CD4-positive, alpha-beta T cell treated with Interleukin-6 for 4 hours (primary cell): ENCODE data around the gene RAB20.
"Not testable (repeated sequence)": the region's sequence is repeated elsewhere in the genome, so short reads cannot be mapped to it uniquely, and the experiment has no call there.

ENCODE experiments used
- DNase-seq: peaks from one replicate; pipeline ENCODE4 v3.0.0-alpha.2; 2020; ENCODE audit warnings: mixed read lengths

The RAB20 gene

DNA sequence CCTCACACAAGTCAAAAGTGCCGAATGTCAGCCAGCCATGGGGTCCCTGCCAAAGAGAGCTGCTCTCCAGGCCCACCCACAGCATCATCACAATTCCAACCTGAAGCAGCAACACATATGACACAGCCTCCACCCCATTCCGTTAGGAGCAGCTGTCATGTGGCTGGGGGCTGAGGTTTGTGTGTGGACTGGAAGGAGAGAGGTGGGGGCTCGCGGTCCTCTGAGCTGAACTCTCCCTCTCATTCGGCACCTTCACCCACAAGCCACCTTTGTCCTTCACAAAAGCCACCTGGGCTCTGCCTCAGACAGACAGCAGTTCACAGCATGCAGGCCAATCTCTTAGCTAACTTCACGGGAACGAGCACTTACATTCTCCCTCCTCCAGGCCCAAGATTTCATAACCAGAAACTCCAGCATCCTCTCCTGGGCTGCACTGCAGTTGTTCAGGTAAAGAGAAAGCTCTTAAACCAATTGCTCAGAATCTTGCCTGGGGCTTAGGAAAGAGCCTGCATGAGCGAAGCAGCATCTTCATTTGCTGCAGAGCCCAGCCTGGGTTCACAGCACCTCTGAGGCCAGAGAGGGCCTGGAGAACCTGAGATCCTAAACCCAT, 7.2 kb downstream of the RAB20 start:
- DNase-seq, result no peak

DNA sequence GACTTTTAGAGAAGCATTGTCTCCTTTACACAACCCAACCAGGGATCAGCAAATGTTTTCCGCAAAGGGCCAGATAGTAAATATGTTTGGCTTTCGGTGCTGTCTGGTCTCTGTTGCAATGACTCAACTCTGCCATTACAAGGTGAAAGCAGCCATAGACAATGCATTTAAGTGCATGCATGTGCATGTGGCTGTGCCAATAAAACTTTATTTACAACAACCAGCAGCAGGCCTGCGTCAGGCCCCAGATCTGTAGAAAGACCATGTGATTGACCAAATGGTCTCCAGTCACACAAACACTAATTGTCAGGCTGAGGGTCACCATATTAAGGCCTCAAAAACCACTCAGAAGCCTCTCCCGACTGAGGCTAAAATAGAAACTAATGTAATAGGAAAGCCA, 8.1 kb downstream of the RAB20 start:
- DNase-seq, result no peak

DNA sequence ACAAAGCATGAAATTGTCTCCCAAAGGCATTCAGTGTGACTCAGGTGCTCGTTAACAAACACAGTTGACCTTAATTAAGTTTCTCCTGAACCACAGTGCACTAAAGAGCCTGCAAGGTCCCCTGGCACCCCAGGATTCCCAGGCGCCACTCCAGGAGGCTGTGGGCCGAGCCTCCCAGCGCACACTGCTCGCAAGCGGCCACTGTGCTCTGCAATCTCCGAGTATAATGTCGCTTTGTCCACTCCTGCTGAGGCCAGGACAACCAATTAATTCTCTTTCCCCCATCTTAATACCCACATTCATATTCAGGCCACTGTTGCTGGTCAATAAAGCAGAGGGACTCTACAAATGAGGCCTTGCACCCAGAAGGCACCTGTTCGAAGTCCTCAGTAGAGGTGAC, 8.8 kb downstream of the RAB20 start:
- DNase-seq, result no peak

- DNase-seq, result no peak
These were observed 10.2 kb downstream of the RAB20 start for GRCh38 chr13:110551284-110551683.

- DNase-seq, result no peak
These were observed 11.7 kb downstream of the RAB20 start for GRCh38 chr13:110549795-110550160.

GRCh38 chr13:110548891-110549794, 12.4 kb downstream of the RAB20 start:
- no peak for DNase-seq

GRCh38 chr13:110546926-110547325, 14.6 kb downstream of the RAB20 start:
- no peak for DNase-seq

DNA sequence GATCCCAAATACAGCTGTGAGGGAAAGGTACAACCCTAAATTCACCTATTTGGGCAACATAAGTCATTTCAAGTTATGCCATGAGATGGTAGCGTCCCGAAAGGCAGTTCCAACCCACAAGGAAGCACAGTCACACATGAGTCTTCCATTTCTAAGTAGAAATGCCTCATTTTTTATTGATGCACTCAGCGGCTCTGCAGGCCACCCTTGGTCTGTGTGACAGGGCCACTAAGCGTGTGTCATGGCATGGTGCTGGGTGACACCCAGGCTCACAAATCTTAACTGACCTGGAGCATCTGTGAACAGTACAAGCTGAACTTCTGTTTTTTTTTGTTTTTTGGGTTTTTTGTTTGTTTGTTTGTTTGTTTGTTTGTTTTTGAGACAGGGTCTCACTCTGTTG, 15.1 kb downstream of the RAB20 start:
- DNase-seq, result no peak

DNA sequence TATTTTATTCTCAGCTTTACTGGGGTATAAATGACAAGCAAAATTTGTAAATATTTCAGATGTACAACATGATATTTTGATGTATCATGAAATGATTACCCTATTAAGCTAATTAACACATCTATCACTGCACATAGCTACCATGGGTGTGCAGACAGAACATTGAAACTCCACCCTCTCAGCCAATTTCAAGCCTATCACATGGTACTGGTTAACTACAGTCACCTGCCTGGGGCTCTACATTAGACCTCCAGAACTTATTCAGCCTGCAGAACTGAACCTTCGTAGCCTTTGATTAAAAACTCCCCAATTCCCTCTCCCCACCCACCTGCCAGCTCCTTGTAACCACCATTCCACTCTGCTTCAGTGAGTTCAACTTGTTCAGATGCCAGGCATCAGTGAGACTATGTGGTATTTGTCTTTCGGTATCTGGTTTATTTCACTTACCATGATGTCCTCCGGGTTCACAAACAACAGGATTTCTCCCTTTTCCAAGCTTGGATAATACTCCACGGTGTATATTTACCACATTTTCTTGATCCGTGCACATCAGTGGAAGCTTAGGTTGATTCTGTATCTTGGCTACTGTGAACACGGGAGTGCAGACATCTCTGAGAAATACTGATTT, 19.2 kb downstream of the RAB20 start:
- no peak for DNase-seq

GRCh38 chr13:110541526-110541920, 20.0 kb downstream of the RAB20 start:
- no peak for DNase-seq

DNA sequence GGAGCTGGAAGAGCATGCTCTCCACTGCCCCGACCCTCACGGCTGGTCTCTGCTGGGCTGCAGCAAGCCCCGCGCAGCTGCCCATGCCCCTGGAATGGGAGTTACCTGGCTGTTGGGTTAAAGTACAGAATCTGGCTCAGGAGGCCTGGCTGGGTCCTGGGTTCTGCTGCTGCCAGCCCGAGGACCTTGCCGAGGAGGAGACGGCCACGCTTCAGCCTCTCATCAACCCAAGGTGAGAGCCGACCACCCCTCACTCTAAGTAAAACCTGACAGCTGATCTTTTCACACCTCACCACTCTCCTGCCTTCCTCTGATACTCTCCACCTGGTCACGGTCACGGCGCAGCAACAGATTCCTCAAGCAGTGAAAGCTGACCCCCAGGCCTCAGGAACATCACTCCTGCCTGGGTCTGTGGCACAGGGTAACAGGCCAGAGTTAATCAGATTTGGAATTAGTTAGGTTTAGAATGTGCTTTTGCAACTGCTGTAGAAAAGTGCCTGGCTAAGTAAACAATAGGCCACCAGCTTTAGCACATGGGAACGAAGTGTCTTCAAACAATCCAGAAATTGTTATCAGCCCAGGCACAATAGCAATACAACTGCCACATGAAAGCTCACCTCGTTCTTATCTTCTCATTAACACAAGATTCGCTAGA, 20.5 kb downstream of the RAB20 start:
- no peak for DNase-seq

GRCh38 chr13:110539894-110540293, 21.6 kb downstream of the RAB20 start:
- no peak for DNase-seq

DNA sequence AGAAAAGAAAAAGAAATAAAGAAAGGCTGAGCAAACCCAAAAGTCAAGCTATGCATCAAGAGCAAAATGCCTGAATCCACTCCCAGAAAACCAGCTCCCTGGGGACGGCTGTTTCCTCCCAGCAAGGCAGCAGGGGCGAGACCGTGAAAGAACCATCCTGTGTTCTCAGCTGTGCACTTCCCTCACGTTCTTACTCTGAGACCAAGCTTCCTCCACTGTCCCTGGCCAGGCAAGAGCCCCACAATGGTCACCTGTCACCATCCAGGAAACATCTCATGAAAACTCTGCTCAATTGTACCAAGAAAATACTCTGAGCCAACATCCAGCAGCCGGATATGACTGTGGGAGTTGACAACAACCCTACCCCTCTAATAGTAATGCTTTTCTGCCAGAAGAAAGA, 22.9 kb downstream of the RAB20 start:
- no peak for DNase-seq

- DNase-seq, result no peak
These were observed 25.4 kb downstream of the RAB20 start for GRCh38 chr13:110536006-110536693.

DNA sequence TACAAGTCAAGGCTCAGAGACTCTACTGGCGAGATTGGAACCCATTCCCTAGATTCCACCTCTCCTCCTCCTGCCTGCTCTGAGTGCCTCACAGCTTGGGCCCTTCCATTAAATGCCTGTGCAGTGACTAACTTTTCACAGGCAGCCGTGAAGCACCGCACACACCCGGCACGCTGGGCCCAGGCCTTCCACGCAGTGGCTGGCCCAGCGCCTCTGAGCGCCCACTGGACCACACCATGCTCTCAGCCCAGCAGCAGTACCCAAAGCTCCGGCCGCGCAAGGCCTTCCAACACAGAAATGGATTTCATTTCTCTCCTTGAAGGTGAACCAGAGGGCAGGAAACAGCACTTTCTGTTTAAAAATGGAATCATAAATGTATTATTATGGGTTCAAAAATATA, 26.0 kb downstream of the RAB20 start:
- no peak for DNase-seq

DNA sequence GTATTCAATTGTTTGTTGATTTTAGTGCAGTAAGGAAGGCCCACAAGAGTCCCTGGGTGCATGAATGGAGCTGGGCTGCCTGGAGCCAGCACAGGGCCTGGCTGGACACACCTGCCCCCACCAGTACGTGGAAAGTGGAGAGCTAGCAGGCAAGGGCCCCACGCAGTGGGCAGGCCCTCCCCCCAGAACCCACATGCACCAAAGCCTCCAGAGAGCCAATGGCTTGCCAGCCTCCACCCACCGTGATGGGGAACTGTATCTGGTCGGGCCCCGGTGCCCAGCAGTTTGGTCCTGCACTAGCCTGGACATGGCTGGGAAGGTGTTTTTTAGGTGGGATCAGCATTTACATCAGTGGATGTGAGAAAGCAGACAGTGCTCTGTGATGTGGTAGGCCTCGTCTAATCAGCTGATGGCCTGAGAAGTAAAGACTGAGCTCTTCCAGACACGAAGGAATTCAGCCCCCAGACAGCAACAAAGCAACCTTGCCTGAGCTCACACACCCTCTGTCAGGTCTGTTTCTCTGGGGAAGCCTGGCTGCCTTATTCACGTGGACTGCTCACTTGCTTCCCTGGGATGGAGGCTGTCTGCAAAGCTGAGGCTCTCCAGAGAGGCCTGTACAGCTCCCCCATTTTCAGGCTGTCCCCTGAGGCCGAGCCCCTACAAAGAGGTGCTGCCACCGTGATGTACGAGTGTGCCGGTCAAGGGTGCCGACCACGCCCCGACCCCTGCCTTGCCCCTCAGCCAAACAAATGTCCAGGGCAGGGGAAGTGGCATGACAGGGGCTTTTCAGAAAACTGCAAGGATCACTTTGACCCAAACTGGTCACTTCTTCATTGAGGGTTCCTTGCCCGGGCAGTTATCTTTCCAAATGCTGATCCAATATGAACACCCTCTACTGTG, 27.5 kb downstream of the RAB20 start:
- no peak for DNase-seq

GRCh38 chr13:110532258-110532657, 29.3 kb downstream of the RAB20 start:
- DNase-seq, result not testable (repeated sequence)

- DNase-seq, result no peak
These were observed 29.8 kb downstream of the RAB20 start for GRCh38 chr13:110531671-110532083.

GRCh38 chr13:110531100-110531499, 30.4 kb downstream of the RAB20 start:
- no peak for DNase-seq

- DNase-seq, result no peak
These were observed 31.8 kb downstream of the RAB20 start for GRCh38 chr13:110529522-110530311.

- no peak for DNase-seq
These were observed 32.6 kb downstream of the RAB20 start for GRCh38 chr13:110528911-110529310.
